ENCODE measurements around the gene ABCA12.
A peak's percentile ranks its signal among the peaks of the same experiment; 100 is the strongest.
"Not testable (repeated sequence)": the region's sequence is repeated elsewhere in the genome, so short reads cannot be mapped to it uniquely, and the experiment has no call there.

Gene ABCA12

GRCh38 chr2:215138479-215138878 lies at the start of gene ABCA12:
ABCA12 (minus strand) TSS chr2:215138626; CDS start chr2:215138208, 418 bp downstream.
- no peak for DNase-seq

- DNase-seq = no peak
Observed at GRCh38 chr2:215188078-215188477, 49.7 kb upstream of the ABCA12 start.

- no peak for DNase-seq
Observed at GRCh38 chr2:215186021-215186420, 47.6 kb upstream of the ABCA12 start.

- DNase-seq = no peak
Observed at GRCh38 chr2:215178121-215178520, 39.7 kb upstream of the ABCA12 start.

GRCh38 chr2:215171796-215172195 lies 33.4 kb upstream of the ABCA12 start:
- no peak for DNase-seq

- DNase-seq = no peak
Observed at GRCh38 chr2:215171151-215171550, 32.7 kb upstream of the ABCA12 start.

GRCh38 chr2:215166505-215166904 lies 28.1 kb upstream of the ABCA12 start:
- DNase-seq = not testable (repeated sequence)

- not testable (repeated sequence) for DNase-seq
Observed at GRCh38 chr2:215163319-215163718, 24.9 kb upstream of the ABCA12 start.

- DNase-seq = no peak
Observed at GRCh38 chr2:215161301-215161829, 22.9 kb upstream of the ABCA12 start.

GRCh38 chr2:215160081-215160480 lies 21.7 kb upstream of the ABCA12 start:
- DNase-seq = peak; percentile 53

- DNase-seq = no peak
Observed at GRCh38 chr2:215156453-215156852, 18.0 kb upstream of the ABCA12 start.

- DNase-seq = no peak
Observed at GRCh38 chr2:215149894-215150293, 11.5 kb upstream of the ABCA12 start.

- no peak for DNase-seq
Observed at GRCh38 chr2:215149486-215149885, 11.1 kb upstream of the ABCA12 start.

GRCh38 chr2:215149060-215149459 lies 10.6 kb upstream of the ABCA12 start:
- DNase-seq = no peak

GRCh38 chr2:215145611-215146010 lies 7.2 kb upstream of the ABCA12 start:
- no peak for DNase-seq

GRCh38 chr2:215144106-215144875 lies 5.9 kb upstream of the ABCA12 start:
- DNase-seq = no peak

- DNase-seq = no peak
Observed at GRCh38 chr2:215143458-215143857, 5.0 kb upstream of the ABCA12 start.

GRCh38 chr2:215141706-215142105 lies 3.3 kb upstream of the ABCA12 start:
- no peak for DNase-seq

- DNase-seq = no peak
Observed at GRCh38 chr2:215140166-215140707, 1.8 kb upstream of the ABCA12 start.

- peak; percentile 28 for DNase-seq
Observed at GRCh38 chr2:215137741-215138340, 585 bp downstream of the ABCA12 start.

GRCh38 chr2:215137329-215137686 lies 1.1 kb downstream of the ABCA12 start:
- DNase-seq = no peak

- peak; percentile 18 for DNase-seq
Observed at GRCh38 chr2:215136669-215137328, 1.6 kb downstream of the ABCA12 start.

GRCh38 chr2:215120401-215120800 lies 18.0 kb downstream of the ABCA12 start:
- no peak for DNase-seq

- no peak for DNase-seq
Observed at GRCh38 chr2:215119847-215120246, 18.6 kb downstream of the ABCA12 start.

Data from eye (tissue), 1 donor.